ENCODE data around the gene FAM32A.

Gene FAM32A

GRCh38 chr19:16224293-16225045 is 39.3 kb downstream of the FAM32A start:
- no peak for DNase-seq (ENCODE audit: low read depth in 2 of 3, low spot score in 1 of 3)

DNA sequence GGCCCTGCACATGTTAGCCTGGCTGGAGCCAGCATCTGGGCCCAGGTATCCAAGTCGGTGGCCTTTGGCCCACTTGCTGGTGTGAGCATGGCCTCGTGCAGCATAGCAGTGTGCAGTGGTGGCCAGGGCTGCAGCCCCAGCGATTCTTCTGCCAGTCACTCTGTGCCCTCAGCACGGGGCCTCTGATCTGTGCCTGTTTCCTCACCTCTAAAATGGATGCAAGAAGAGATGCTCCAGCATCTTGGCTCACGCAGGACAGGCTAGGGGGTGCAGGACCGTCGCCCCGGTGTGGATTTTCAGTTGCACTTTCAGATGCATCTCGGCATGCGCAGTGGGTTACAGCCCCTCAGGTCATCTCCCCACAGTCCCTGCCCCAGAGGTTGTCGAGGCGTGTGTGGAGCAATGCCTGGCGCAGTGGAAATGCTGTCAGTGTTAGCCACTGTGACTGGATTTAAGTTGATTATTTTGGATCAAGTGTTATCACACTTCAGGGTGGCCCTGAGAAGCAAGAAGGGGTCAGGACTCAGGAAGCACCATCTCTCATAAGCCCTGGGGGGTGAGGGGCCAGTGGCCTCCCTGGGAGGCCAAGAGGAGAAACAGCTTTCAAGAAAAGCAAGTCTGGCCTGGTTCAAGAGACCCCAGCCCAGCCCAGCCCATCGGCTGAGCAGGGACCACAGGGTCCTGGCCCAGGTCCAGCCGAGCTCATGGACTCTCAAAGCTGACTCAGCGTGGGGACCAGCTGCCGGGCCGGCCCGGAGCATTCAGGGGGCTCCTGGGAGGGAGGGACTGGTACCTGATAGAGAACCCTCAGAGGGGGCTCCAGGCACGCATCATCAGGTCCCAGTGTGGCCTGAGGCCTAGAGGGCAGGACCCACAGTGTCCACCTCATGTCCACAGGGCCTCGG is 40.3 kb downstream of the FAM32A start:
- no peak for DNase-seq (ENCODE audit: low read depth in 2 of 3, low spot score in 1 of 3)

- no peak for DNase-seq (ENCODE audit: low read depth in 2 of 3, low spot score in 1 of 3)
Measured at GRCh38 chr19:16226184-16226591, 41.0 kb downstream of the FAM32A start.

- DNase-seq (ENCODE audit: low read depth in 2 of 3, low spot score in 1 of 3), result no peak
Measured at GRCh38 chr19:16226878-16227836, 41.9 kb downstream of the FAM32A start.

DNA sequence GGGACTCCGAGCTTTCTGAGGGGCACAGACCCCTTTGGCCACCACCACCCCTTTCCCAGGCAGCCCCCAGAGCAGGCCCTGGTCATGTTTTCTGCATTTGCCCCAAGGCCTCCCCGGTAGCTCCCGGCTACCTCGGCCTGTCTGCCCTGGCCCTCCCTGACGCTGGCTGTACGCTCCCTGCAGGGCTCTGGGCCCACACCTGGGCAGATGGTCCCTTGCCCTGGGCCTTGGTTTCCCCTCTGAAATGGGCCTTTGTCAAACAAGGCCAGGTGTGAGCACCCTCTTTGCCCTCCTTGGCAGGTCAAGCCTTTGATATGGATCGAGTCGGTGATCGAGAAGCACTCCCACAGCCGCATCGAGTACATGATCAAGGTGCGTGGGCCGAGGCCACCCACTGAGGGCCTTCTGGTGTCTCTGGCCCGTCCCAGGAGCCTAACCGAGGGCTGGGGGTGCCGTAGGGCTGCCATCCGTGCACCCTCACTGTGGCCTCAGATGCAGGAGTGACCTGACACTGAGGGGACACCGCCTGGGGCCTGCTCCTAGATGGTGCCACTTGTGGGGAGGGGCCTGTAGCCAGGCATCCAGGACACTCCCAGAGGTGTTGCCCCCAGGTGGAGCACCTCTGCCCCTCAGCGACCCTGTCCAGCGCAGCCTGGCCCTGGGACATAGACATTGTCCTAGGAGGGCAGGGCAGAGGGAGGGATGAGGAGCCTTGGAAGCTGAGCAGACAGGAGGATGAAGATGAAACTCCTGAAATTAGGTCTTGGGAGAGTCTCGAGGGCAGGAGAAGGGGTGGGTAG is 42.8 kb downstream of the FAM32A start:
- no peak for DNase-seq (ENCODE audit: low read depth in 2 of 3, low spot score in 1 of 3)

- no peak for DNase-seq (ENCODE audit: low read depth in 2 of 3, low spot score in 1 of 3)
Measured at GRCh38 chr19:16228637-16229321, 43.6 kb downstream of the FAM32A start.

DNA sequence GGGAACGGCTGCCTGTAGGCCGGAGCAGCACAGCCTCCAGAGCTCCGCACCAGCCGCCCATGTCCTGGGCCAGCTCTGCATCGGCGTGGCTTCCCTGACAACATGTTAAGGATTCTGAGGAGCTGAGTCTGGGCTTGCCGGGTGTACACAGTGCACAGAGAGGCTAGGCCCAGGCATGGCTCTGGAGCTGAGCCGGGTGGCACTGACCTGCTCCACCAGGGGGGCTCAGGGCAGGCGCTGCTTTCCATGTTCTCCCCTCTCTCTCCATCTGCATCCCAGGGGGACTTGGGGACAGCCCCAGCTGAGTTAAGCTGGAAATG is 44.1 kb downstream of the FAM32A start:
- no peak for DNase-seq (ENCODE audit: low read depth in 2 of 3, low spot score in 1 of 3)

- no peak for DNase-seq (ENCODE audit: low read depth in 2 of 3, low spot score in 1 of 3)
Measured at GRCh38 chr19:16232127-16232526, 46.9 kb downstream of the FAM32A start.

DNA sequence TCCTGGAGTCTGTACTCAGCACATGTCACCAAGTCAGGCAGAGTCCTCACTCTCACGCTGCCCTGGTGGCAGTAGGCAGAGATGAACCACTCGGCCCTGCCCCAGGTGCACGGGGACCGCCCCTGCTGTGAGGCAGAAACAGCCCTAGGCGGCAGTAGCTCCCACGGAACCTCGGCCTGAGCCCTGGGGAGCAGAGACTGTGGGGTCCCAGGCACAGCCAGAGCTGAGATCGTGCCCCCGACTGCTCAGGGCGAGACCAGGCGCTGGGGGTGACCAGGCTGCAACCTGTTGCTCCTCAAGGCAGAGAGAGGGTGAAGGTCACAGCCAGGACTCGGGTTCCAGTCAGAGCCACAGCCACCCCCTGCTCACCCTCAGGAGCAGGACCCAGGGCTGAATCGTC is 47.4 kb downstream of the FAM32A start:
- DNase-seq (ENCODE audit: low read depth in 2 of 3, low spot score in 1 of 3), result no peak

GRCh38 chr19:16233081-16233776 is 48.0 kb downstream of the FAM32A start:
- DNase-seq (ENCODE audit: low read depth in 2 of 3, low spot score in 1 of 3), result no peak

GRCh38 chr19:16233836-16234551 is 48.8 kb downstream of the FAM32A start:
- DNase-seq (ENCODE audit: low read depth in 2 of 3, low spot score in 1 of 3), result no peak

DNA sequence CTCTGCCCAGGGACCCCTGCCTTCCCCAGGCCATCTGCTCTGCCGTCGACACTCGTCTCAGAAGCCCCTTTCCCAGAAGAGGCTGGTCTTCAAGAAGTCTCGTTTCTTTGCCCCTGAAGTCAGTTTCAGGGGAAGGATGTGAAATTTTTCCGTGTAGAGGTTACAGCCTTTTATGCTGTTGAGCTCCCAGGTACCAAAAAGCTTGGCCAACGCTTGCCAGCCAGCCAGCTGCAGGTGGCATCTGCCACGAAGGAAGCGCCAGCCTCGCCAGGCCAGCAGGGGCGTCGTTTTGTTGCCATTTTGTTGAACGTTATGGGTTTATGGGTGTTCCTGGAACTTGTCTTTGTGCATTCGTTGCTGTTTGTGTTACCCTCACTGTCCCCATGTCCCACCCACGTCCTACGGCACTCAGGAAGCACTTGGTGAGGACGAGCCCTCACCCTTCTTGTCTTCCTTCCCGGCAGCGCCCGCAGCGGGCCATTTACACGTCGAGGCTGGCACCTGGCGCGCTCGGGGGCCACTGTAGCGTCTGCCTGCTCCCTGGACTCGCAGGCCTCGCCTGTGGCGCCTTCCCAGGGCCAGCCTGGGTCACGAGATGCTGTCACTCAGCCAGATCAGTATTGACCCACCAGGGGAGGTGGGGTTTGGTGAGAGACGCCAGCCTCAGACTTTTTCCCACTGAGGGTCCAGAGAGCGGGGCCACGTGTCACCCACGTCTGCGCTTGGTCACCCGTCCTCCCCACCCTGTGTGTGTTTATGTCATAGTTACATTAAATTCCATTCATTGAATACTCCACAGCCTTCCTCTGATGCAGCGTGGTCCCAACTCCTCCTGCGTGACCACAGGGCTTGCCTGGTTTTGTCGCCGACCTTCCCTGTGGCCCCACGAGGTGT is 49.6 kb downstream of the FAM32A start:
- no peak for DNase-seq (ENCODE audit: low read depth in 2 of 3, low spot score in 1 of 3)

- DNase-seq (ENCODE audit: low read depth in 2 of 3, low spot score in 1 of 3), result no peak
Measured at GRCh38 chr19:16235811-16236652, 50.8 kb downstream of the FAM32A start.

Measured in stimulated activated CD4-positive, alpha-beta T cell treated with anti-CD3 and anti-CD28 coated beads, Interleukin-12 subunit alpha, Interleukin-12 subunit beta, amount 100 ng/mL, for 48 hours (primary cell).